NB4 (cell line): Measurements from ENCODE around the gene ARL4D.

Experiments
- MYC ChIP-seq: IDR thresholded peaks from 2 replicates; pipeline ENCODE4 v1.6.1; 2011; ENCODE audit warnings: low read depth, low read length
- POLR2A ChIP-seq: IDR thresholded peaks from 2 replicates; pipeline ENCODE4 v1.6.1; 2011; ENCODE audit warnings: mild to moderate bottlenecking; ENCODE audit not compliant: insufficient read length; ENCODE audit errors: extremely low read depth
- TF ChIP-seq, protein P1 (sequence below): IDR thresholded peaks from one replicate; pipeline ENCODE4 v1.5.1; 2012; ENCODE audit warnings: low read depth, low read length
- TF ChIP-seq, protein P2 (sequence below): IDR thresholded peaks from 2 replicates; pipeline ENCODE4 v1.6.1; 2011; ENCODE audit warnings: low read depth, low read length

DNA sequence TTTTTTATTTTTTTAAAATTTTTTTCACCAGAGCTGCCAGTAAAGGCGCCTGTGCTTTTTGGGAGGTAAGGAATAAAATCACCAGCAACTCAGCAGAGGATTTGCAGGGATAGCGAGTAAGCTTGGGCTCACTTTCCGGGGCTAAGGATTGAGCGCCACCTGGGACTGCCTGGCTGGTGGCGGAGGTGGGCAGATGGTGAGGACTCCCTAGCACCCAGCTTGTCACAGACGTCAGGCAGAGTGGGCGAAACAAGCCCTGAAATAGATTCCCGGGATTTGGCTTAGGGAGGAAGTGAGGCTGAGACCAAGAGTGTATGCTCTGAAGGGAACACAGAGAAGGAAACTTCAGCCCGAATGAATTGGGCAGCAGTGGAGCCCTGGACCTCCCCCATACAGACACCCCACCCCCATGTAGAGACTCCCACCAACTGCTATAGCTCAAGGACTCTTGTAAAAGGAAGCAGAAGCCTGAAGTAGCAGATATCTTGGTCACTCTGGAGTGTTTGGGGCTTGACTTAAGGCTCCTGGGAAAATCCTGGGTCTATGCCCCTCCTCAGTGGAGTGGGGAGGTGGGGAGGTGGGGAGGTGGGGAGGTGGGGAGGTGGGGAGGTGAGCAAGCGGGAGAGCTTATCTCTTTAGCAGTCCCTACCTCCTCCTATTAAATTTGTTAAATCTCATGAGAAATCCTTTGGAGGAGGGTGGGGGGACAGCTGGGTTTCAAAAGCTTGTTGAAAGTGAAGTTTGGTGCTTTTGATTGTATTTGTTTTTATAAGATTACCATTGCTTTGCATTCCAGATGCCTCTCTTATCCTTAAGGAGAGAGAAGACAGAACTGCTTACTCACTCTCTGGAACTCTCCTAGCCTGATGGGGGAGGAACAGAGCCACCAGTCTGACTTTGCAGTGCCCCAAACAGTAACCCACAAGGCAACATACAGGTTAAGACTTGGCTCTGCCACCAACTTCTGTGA lies 8.2 kb downstream of the ARL4D start:
- TF ChIP-seq, protein P1, sequence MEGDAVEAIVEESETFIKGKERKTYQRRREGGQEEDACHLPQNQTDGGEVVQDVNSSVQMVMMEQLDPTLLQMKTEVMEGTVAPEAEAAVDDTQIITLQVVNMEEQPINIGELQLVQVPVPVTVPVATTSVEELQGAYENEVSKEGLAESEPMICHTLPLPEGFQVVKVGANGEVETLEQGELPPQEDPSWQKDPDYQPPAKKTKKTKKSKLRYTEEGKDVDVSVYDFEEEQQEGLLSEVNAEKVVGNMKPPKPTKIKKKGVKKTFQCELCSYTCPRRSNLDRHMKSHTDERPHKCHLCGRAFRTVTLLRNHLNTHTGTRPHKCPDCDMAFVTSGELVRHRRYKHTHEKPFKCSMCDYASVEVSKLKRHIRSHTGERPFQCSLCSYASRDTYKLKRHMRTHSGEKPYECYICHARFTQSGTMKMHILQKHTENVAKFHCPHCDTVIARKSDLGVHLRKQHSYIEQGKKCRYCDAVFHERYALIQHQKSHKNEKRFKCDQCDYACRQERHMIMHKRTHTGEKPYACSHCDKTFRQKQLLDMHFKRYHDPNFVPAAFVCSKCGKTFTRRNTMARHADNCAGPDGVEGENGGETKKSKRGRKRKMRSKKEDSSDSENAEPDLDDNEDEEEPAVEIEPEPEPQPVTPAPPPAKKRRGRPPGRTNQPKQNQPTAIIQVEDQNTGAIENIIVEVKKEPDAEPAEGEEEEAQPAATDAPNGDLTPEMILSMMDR = no peak
- TF ChIP-seq, protein P2, sequence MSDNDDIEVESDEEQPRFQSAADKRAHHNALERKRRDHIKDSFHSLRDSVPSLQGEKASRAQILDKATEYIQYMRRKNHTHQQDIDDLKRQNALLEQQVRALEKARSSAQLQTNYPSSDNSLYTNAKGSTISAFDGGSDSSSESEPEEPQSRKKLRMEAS = no peak
- no peak for TF ChIP-seq POLR2A
- no peak for TF ChIP-seq MYC
